WTC11 (cell line): ENCODE data around the gene ZNF302. TPM values are rescaled to one million over a fixed set of nuclear protein-coding genes. Genes with fewer than 3 reads are reported as not detected.

Experiments used
- ATAC-seq: fragments of 200-7000 bp; cut with Tn5 transposase; 2 replicates; pipeline ENCODE4 v1.10.0; 2021; ENCODE audit warnings: mild to moderate bottlenecking, moderate library complexity
- CTCF ChIA-PET: fragments of 300-600 bp; sonication (Branson Sonifier 250); formaldehyde crosslinking; loops from one replicate; lab custom pipeline; 2021; ENCODE audit warnings: antibody characterized with exemption; lab: Charles Lee
- POLR2A ChIA-PET: fragments of 350-600 bp; sonication (Branson Sonifier 250); formaldehyde crosslinking; loops from one replicate; lab custom pipeline; 2021; ENCODE audit warnings: antibody characterized with exemption; lab: Charles Lee
- DNase-seq: peaks from one replicate; pipeline ENCODE4 v3.0.0; 2021; ENCODE audit warnings: low spot score
- H3K27ac Mint-ChIP-seq: 2 replicates; pipeline ENCODE4 v1.8.0; 2021; ENCODE audit warnings: mixed read lengths
- H3K27me3 Mint-ChIP-seq: 2 replicates; pipeline ENCODE4 v1.8.0; 2021; ENCODE audit warnings: low read depth, mild to moderate bottlenecking, moderate library complexity, mixed read lengths
- H3K36me3 Mint-ChIP-seq: 2 replicates; pipeline ENCODE4 v1.8.0; 2021; ENCODE audit warnings: mixed read lengths
- H3K4me1 Mint-ChIP-seq: 2 replicates; pipeline ENCODE4 v1.8.0; 2022; ENCODE audit warnings: mixed read lengths
- H3K4me3 Mint-ChIP-seq: 2 replicates; pipeline ENCODE4 v1.8.0; 2021; ENCODE audit warnings: mild to moderate bottlenecking, moderate library complexity, mixed read lengths
- H3K9me3 Mint-ChIP-seq: 2 replicates; pipeline ENCODE4 v1.8.0; 2021; ENCODE audit warnings: mixed read lengths
- ATF1 ChIP-seq: sonication (generic); formaldehyde crosslinking; IDR thresholded peaks from 2 replicates; pipeline ENCODE4 v1.8.1; 2023; ENCODE audit warnings: mild to moderate bottlenecking, moderate library complexity, missing genetic modification reagents
- ESRRA ChIP-seq: sonication (generic); formaldehyde crosslinking; IDR thresholded peaks from 2 replicates; pipeline ENCODE4 v1.8.1; 2022; ENCODE audit warnings: mild to moderate bottlenecking, missing genetic modification reagents, borderline replicate concordance
- FOXJ3 ChIP-seq: sonication (generic); formaldehyde crosslinking; IDR thresholded peaks from 2 replicates; pipeline ENCODE4 v1.9.0; 2021; ENCODE audit warnings: missing genetic modification reagents, mild to moderate bottlenecking, borderline replicate concordance
- FOXK1 ChIP-seq: sonication (generic); formaldehyde crosslinking; IDR thresholded peaks from 2 replicates; pipeline ENCODE4 v1.8.0; 2022; ENCODE audit warnings: mild to moderate bottlenecking, moderate library complexity, missing genetic modification reagents
- GRHL2 ChIP-seq: fragments of 250-450 bp; sonication (Bioruptor Pico); IDR thresholded peaks from 2 replicates; pipeline ENCODE4 v1.8.0; 2022; ENCODE audit warnings: mild to moderate bottlenecking, moderate library complexity; ENCODE audit not compliant: insufficient replicate concordance, severe bottlenecking
- GTF2I ChIP-seq: fragments of 250-450 bp; sonication (Bioruptor Pico); conservative IDR thresholded peaks from 2 replicates; pipeline ENCODE4 v1.4.0; 2021; ENCODE audit warnings: mild to moderate bottlenecking
- HMGA2 ChIP-seq: fragments of 250-450 bp; sonication (Bioruptor Pico); IDR thresholded peaks from 2 replicates; pipeline ENCODE4 v1.4.0; 2021; ENCODE audit warnings: mild to moderate bottlenecking, moderate library complexity
- JUN ChIP-seq: sonication (generic); formaldehyde crosslinking; IDR thresholded peaks from 2 replicates; pipeline ENCODE4 v1.8.0; 2023; ENCODE audit warnings: mild to moderate bottlenecking, missing genetic modification reagents
- MXD4 ChIP-seq: fragments of 250-450 bp; sonication (Bioruptor Pico); IDR thresholded peaks from 2 replicates; pipeline ENCODE4 v1.8.0; 2021; ENCODE audit warnings: mild to moderate bottlenecking, moderate library complexity, borderline replicate concordance
- NFATC4 ChIP-seq: fragments of 250-450 bp; sonication (Bioruptor Pico); IDR thresholded peaks from 2 replicates; pipeline ENCODE4 v1.9.0; 2021; ENCODE audit warnings: mild to moderate bottlenecking
- NR2C2 ChIP-seq: sonication (generic); formaldehyde crosslinking; IDR thresholded peaks from 2 replicates; pipeline ENCODE4 v1.8.0; 2022; ENCODE audit warnings: mild to moderate bottlenecking, missing genetic modification reagents
- SOX15 ChIP-seq: fragments of 250-450 bp; sonication (Bioruptor Pico); IDR thresholded peaks from 2 replicates; pipeline ENCODE4 v1.9.0; 2021; ENCODE audit warnings: mild to moderate bottlenecking
- SP1 ChIP-seq: sonication (generic); formaldehyde crosslinking; conservative IDR thresholded peaks from 2 replicates; pipeline ENCODE4 v1.8.1; 2022; ENCODE audit warnings: missing genetic modification reagents
- TCF7 ChIP-seq: sonication (generic); formaldehyde crosslinking; IDR thresholded peaks from 2 replicates; pipeline ENCODE4 v1.8.0; 2022; ENCODE audit warnings: mild to moderate bottlenecking, low read depth, missing genetic modification reagents, moderate library complexity
- TEAD4 ChIP-seq: sonication (generic); formaldehyde crosslinking; IDR thresholded peaks from 2 replicates; pipeline ENCODE4 v1.8.0; 2022; ENCODE audit warnings: mild to moderate bottlenecking, missing genetic modification reagents
- ZNF138 ChIP-seq: sonication (generic); formaldehyde crosslinking; conservative IDR thresholded peaks from 2 replicates; pipeline ENCODE4 v1.8.1; 2022; ENCODE audit warnings: mild to moderate bottlenecking, moderate library complexity, missing genetic modification reagents
- ZNF219 ChIP-seq: sonication (generic); formaldehyde crosslinking; IDR thresholded peaks from 2 replicates; pipeline ENCODE4 v1.8.0; 2023; ENCODE audit warnings: missing genetic modification reagents, mild to moderate bottlenecking, borderline replicate concordance
- ZNF317 ChIP-seq: sonication (generic); formaldehyde crosslinking; IDR thresholded peaks from 2 replicates; pipeline ENCODE4 v1.8.1; 2023; ENCODE audit warnings: low read depth, mild to moderate bottlenecking, moderate library complexity, missing genetic modification reagents, borderline replicate concordance
- ZNF671 ChIP-seq: fragments of 250-450 bp; sonication (Bioruptor Pico); IDR thresholded peaks from 2 replicates; pipeline ENCODE4 v1.8.0; 2021; ENCODE audit warnings: mild to moderate bottlenecking
- total RNA-seq: library from RNA; stranded (reverse); gene quantifications from 3 replicates; pipeline ENCODE4 v1.2.3, GENCODE V29; 2021
- TF ChIP-seq, protein P1 (sequence below): sonication (generic); formaldehyde crosslinking; IDR thresholded peaks from 2 replicates; pipeline ENCODE4 v1.8.1; 2022; ENCODE audit warnings: mild to moderate bottlenecking, missing genetic modification reagents, moderate library complexity, borderline replicate concordance
- TF ChIP-seq, protein P2 (sequence below): sonication (generic); formaldehyde crosslinking; conservative IDR thresholded peaks from 2 replicates; pipeline ENCODE4 v1.8.1; 2023; ENCODE audit warnings: mild to moderate bottlenecking, low read depth, missing genetic modification reagents, moderate library complexity
- TF ChIP-seq, protein P3 (sequence below): fragments of 250-450 bp; sonication (Bioruptor Pico); IDR thresholded peaks from 2 replicates; pipeline ENCODE4 v2.1.2; 2022; ENCODE audit warnings: mild to moderate bottlenecking, moderate library complexity
- TF ChIP-seq, protein P4 (sequence below): sonication (generic); formaldehyde crosslinking; IDR thresholded peaks from 2 replicates; pipeline ENCODE4 v1.8.1; 2023; ENCODE audit warnings: mild to moderate bottlenecking, missing genetic modification reagents
- TF ChIP-seq, protein P5 (sequence below): sonication (generic); formaldehyde crosslinking; IDR thresholded peaks from 2 replicates; pipeline ENCODE4 v1.8.1; 2022; ENCODE audit warnings: low read depth, missing genetic modification reagents, borderline replicate concordance
- TF ChIP-seq, protein P6 (sequence below): sonication (generic); formaldehyde crosslinking; IDR thresholded peaks from 2 replicates; pipeline ENCODE4 v1.8.0; 2023; ENCODE audit warnings: mild to moderate bottlenecking, missing genetic modification reagents
- TF ChIP-seq, protein P7 (sequence below): sonication (generic); formaldehyde crosslinking; conservative IDR thresholded peaks from 2 replicates; pipeline ENCODE4 v1.8.1; 2022; ENCODE audit warnings: mild to moderate bottlenecking, missing genetic modification reagents
- TF ChIP-seq, protein P8 (sequence below): sonication (generic); formaldehyde crosslinking; IDR thresholded peaks from 2 replicates; pipeline ENCODE4 v1.8.0; 2022; ENCODE audit warnings: mild to moderate bottlenecking, missing genetic modification reagents

Gene ZNF302
- total RNA-seq, 1 experiment from 2014 or later = 23.5 TPM

DNA sequence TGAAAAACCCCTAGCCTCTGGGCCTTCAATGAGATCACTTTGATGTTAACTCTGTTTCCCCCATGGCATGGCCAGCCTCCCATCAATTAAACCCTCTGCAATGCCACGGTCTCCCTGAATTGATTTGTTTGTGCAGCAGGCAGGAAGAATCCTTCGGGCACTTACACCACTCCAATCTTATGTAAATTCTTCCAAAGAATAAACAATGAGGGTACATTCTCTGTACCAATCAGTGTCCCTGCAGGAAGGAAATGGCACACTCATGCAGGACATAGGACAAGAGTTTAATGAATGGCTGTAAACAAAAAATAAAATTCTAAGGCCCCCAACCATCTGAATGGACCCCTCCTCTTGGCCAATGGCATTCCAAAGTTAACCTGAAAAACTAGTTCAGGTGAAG lies 22.7 kb upstream of the ZNF302 start:
- no peak for DNase-seq
- H3K36me3 Mint-ChIP-seq = peaks cover 11% of the 10 kb centered on the region; the same call in 1 of the 2 replicates
- H3K9me3 Mint-ChIP-seq = peaks cover 59% of the 10 kb centered on the region
- POLR2A ChIA-PET = no interaction called here
- no peak overlapping the region for H3K27ac Mint-ChIP-seq
- peaks cover 4% of the 10 kb centered on the region for H3K4me1 Mint-ChIP-seq
- H3K27me3 Mint-ChIP-seq = peaks cover 21% of the 10 kb centered on the region
- no peak overlapping the region for H3K4me3 Mint-ChIP-seq
- no peak; the same call in 1 of the 2 replicates for ATAC-seq
- no peak for TF ChIP-seq FOXK1
- no peak for TF ChIP-seq GRHL2
- no peak for TF ChIP-seq ZNF138 (CRISPR knock-in tag)
- TF ChIP-seq, protein P1, sequence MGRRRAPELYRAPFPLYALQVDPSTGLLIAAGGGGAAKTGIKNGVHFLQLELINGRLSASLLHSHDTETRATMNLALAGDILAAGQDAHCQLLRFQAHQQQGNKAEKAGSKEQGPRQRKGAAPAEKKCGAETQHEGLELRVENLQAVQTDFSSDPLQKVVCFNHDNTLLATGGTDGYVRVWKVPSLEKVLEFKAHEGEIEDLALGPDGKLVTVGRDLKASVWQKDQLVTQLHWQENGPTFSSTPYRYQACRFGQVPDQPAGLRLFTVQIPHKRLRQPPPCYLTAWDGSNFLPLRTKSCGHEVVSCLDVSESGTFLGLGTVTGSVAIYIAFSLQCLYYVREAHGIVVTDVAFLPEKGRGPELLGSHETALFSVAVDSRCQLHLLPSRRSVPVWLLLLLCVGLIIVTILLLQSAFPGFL = no peak
- no peak for TF ChIP-seq JUN (CRISPR knock-in tag)
- no peak for TF ChIP-seq ATF1
- no peak for TF ChIP-seq ESRRA
- TF ChIP-seq TCF7 = no peak
- no peak for TF ChIP-seq NFATC4
- TF ChIP-seq ZNF317 (CRISPR knock-in tag) = no peak
- TF ChIP-seq, protein P2, sequence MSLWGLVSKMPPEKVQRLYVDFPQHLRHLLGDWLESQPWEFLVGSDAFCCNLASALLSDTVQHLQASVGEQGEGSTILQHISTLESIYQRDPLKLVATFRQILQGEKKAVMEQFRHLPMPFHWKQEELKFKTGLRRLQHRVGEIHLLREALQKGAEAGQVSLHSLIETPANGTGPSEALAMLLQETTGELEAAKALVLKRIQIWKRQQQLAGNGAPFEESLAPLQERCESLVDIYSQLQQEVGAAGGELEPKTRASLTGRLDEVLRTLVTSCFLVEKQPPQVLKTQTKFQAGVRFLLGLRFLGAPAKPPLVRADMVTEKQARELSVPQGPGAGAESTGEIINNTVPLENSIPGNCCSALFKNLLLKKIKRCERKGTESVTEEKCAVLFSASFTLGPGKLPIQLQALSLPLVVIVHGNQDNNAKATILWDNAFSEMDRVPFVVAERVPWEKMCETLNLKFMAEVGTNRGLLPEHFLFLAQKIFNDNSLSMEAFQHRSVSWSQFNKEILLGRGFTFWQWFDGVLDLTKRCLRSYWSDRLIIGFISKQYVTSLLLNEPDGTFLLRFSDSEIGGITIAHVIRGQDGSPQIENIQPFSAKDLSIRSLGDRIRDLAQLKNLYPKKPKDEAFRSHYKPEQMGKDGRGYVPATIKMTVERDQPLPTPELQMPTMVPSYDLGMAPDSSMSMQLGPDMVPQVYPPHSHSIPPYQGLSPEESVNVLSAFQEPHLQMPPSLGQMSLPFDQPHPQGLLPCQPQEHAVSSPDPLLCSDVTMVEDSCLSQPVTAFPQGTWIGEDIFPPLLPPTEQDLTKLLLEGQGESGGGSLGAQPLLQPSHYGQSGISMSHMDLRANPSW (CRISPR knock-in tag) = no peak
- CTCF ChIA-PET = no interaction called here

DNA sequence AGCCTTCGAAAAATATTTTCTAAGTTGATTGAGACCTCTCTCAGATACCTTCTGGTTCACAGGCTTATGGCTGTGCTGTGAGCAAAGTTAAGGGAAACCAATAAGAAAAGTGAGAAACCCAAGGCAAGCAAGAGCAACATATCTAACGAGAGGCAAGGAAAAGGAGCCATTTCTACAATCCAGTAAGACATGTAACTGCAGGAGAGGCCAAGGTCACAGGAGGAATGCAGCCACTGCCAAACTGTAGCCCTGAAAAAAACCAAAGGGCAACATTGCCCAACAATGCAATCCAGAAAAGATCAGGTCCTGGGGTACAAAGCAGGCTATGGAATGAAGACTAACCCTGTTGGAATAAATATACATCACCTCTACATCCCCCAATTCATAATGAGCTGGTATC lies 21.8 kb upstream of the ZNF302 start:
- H3K27me3 Mint-ChIP-seq = peaks cover 24% of the 10 kb centered on the region
- POLR2A ChIA-PET = no interaction called here
- peaks cover 58% of the 10 kb centered on the region for H3K9me3 Mint-ChIP-seq
- no peak overlapping the region for H3K27ac Mint-ChIP-seq
- H3K4me1 Mint-ChIP-seq = peaks cover 4% of the 10 kb centered on the region
- H3K4me3 Mint-ChIP-seq = no peak overlapping the region
- DNase-seq (no peak), ATAC-seq (no peak)
- H3K36me3 Mint-ChIP-seq = peaks cover 11% of the 10 kb centered on the region; the same call in 1 of the 2 replicates
- CTCF ChIA-PET = no interaction called here
- TF ChIP-seq SP1 (CRISPR knock-in tag) (no peak), HMGA2 (CRISPR knock-in tag) (no peak), ZNF671 (no peak), ZNF219 (no peak), FOXJ3 (CRISPR knock-in tag) (no peak), MXD4 (CRISPR knock-in tag) (no peak), SOX15 (CRISPR knock-in tag) (no peak), NR2C2 (CRISPR knock-in tag) (no peak), GTF2I (CRISPR knock-in tag) (no peak), TEAD4 (CRISPR knock-in tag) (no peak)
- TF ChIP-seq, protein P3, sequence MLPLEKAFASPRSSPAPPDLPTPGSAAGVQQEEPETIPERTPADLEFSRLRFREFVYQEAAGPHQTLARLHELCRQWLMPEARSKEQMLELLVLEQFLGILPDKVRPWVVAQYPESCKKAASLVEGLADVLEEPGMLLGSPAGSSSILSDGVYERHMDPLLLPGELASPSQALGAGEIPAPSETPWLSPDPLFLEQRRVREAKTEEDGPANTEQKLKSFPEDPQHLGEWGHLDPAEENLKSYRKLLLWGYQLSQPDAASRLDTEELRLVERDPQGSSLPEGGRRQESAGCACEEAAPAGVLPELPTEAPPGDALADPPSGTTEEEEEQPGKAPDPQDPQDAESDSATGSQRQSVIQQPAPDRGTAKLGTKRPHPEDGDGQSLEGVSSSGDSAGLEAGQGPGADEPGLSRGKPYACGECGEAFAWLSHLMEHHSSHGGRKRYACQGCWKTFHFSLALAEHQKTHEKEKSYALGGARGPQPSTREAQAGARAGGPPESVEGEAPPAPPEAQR (CRISPR knock-in tag) = no peak
- TF ChIP-seq, protein P4, sequence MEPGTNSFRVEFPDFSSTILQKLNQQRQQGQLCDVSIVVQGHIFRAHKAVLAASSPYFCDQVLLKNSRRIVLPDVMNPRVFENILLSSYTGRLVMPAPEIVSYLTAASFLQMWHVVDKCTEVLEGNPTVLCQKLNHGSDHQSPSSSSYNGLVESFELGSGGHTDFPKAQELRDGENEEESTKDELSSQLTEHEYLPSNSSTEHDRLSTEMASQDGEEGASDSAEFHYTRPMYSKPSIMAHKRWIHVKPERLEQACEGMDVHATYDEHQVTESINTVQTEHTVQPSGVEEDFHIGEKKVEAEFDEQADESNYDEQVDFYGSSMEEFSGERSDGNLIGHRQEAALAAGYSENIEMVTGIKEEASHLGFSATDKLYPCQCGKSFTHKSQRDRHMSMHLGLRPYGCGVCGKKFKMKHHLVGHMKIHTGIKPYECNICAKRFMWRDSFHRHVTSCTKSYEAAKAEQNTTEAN (CRISPR knock-in tag) = no peak
- TF ChIP-seq, protein P5, sequence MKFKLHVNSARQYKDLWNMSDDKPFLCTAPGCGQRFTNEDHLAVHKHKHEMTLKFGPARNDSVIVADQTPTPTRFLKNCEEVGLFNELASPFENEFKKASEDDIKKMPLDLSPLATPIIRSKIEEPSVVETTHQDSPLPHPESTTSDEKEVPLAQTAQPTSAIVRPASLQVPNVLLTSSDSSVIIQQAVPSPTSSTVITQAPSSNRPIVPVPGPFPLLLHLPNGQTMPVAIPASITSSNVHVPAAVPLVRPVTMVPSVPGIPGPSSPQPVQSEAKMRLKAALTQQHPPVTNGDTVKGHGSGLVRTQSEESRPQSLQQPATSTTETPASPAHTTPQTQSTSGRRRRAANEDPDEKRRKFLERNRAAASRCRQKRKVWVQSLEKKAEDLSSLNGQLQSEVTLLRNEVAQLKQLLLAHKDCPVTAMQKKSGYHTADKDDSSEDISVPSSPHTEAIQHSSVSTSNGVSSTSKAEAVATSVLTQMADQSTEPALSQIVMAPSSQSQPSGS (CRISPR knock-in tag) = no peak
- TF ChIP-seq, protein P6, sequence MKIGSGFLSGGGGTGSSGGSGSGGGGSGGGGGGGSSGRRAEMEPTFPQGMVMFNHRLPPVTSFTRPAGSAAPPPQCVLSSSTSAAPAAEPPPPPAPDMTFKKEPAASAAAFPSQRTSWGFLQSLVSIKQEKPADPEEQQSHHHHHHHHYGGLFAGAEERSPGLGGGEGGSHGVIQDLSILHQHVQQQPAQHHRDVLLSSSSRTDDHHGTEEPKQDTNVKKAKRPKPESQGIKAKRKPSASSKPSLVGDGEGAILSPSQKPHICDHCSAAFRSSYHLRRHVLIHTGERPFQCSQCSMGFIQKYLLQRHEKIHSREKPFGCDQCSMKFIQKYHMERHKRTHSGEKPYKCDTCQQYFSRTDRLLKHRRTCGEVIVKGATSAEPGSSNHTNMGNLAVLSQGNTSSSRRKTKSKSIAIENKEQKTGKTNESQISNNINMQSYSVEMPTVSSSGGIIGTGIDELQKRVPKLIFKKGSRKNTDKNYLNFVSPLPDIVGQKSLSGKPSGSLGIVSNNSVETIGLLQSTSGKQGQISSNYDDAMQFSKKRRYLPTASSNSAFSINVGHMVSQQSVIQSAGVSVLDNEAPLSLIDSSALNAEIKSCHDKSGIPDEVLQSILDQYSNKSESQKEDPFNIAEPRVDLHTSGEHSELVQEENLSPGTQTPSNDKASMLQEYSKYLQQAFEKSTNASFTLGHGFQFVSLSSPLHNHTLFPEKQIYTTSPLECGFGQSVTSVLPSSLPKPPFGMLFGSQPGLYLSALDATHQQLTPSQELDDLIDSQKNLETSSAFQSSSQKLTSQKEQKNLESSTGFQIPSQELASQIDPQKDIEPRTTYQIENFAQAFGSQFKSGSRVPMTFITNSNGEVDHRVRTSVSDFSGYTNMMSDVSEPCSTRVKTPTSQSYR (CRISPR knock-in tag) = no peak
- TF ChIP-seq, protein P7, sequence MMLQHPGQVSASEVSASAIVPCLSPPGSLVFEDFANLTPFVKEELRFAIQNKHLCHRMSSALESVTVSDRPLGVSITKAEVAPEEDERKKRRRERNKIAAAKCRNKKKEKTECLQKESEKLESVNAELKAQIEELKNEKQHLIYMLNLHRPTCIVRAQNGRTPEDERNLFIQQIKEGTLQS (CRISPR knock-in tag) = no peak
- TF ChIP-seq, protein P8, sequence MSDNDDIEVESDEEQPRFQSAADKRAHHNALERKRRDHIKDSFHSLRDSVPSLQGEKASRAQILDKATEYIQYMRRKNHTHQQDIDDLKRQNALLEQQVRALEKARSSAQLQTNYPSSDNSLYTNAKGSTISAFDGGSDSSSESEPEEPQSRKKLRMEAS = no peak
